HepG2 (cell line): ENCODE results near the gene ZKSCAN1. TPM values are rescaled to one million over a fixed set of nuclear protein-coding genes. Genes with fewer than 3 reads are reported as not detected.

Experiments used
- ADNP ChIP-seq: sonication (generic); formaldehyde crosslinking; IDR thresholded peaks from 2 replicates; pipeline ENCODE4 v1.4.0; 2020; ENCODE audit warnings: missing genetic modification reagents
- FOXA3 ChIP-seq: IDR thresholded peaks from 2 replicates; pipeline ENCODE4 v1.6.1; 2016; ENCODE audit warnings: missing genetic modification reagents, missing compliant biosample characterization
- NR2F2 ChIP-seq: IDR thresholded peaks from 2 replicates; pipeline ENCODE4 v1.6.1; 2012; ENCODE audit warnings: low read depth, inconsistent platforms, borderline replicate concordance
- POGZ ChIP-seq: sonication (generic); formaldehyde crosslinking; IDR thresholded peaks from 2 replicates; pipeline ENCODE4 v1.4.0; 2020; ENCODE audit warnings: mild to moderate bottlenecking, missing genetic modification reagents
- POLR2AphosphoS5 ChIP-seq: IDR thresholded peaks from 2 replicates; pipeline ENCODE4 v1.6.1; 2012; ENCODE audit warnings: low read depth, low read length
- POLR2G ChIP-seq: fragments of 200-400 bp; formaldehyde crosslinking; IDR thresholded peaks from 2 replicates; pipeline ENCODE4 v1.6.1; 2018; ENCODE audit warnings: mild to moderate bottlenecking, low read depth, low read length, moderate library complexity
- PPARG ChIP-seq: conservative IDR thresholded peaks from 2 replicates; pipeline ENCODE4 v1.6.1; 2016; ENCODE audit warnings: missing biosample characterization, missing genetic modification reagents
- RCOR2 ChIP-seq: IDR thresholded peaks from 2 replicates; pipeline ENCODE4 v1.6.1; 2016; ENCODE audit warnings: missing biosample characterization, missing genetic modification reagents
- SIX1 ChIP-seq: sonication (generic); formaldehyde crosslinking; IDR thresholded peaks from 2 replicates; pipeline ENCODE4 v1.4.0; 2020; ENCODE audit warnings: missing genetic modification reagents, borderline replicate concordance
- SRSF9 ChIP-seq: fragments of 200-400 bp; formaldehyde crosslinking; IDR thresholded peaks from 2 replicates; pipeline ENCODE4 v1.6.1; 2018; ENCODE audit warnings: borderline replicate concordance, mild to moderate bottlenecking, low read depth, low read length; ENCODE audit not compliant: insufficient read depth, poor library complexity, severe bottlenecking
- TBX2 ChIP-seq: sonication (generic); formaldehyde crosslinking; IDR thresholded peaks from 2 replicates; pipeline ENCODE4 v1.5.0; 2020; ENCODE audit warnings: missing genetic modification reagents, mild to moderate bottlenecking, borderline replicate concordance
- TCF7L2 ChIP-seq: IDR thresholded peaks from 2 replicates; pipeline ENCODE4 v1.6.1; 2011; ENCODE audit warnings: mild to moderate bottlenecking, low read depth, low read length, moderate library complexity
- THAP11 ChIP-seq: IDR thresholded peaks from 2 replicates; pipeline ENCODE4 v1.6.1; 2016; ENCODE audit warnings: missing biosample characterization, missing genetic modification reagents
- ZBTB38 ChIP-seq: sonication (generic); formaldehyde crosslinking; IDR thresholded peaks from 2 replicates; pipeline ENCODE4 v1.5.1; 2020; ENCODE audit warnings: mild to moderate bottlenecking, missing genetic modification reagents
- ZNF30 ChIP-seq: sonication (generic); formaldehyde crosslinking; IDR thresholded peaks from 2 replicates; pipeline ENCODE4 v1.5.0; 2020; ENCODE audit warnings: mild to moderate bottlenecking, missing genetic modification reagents
- ZNF441 ChIP-seq: sonication (generic); formaldehyde crosslinking; IDR thresholded peaks from 2 replicates; pipeline ENCODE4 v1.7.0; 2021; ENCODE audit warnings: missing genetic modification reagents, borderline replicate concordance
- polyA plus RNA-seq, 8 experiments: library from polyadenylated mRNA; depleted of rRNA in 3 of 8; stranded (reverse) in 7 of 8; unstranded in 1 of 8; fragments of >200 nt; fragmentation: Illumina TruSeq in 4 of 8; extraction: Trizol in 4 of 8; gene quantifications; 2 replicates each; pipeline versions ENCODE4 v1.2.1 to v1.2.3, GENCODE V29; 2011 to 2016; ENCODE audit warnings: low read depth in 4 of 8, missing spikeins in 1 of 8, mixed read lengths in 1 of 8; ENCODE audit not compliant: insufficient read depth in 1 of 8
- total RNA-seq, 5 experiments: library from RNA; depleted of rRNA; stranded (reverse); fragments of >200 nt; fragmentation: Illumina TruSeq; extraction: Trizol; gene quantifications; 2 replicates each; pipeline ENCODE4 v1.2.3, GENCODE V29; 2016; ENCODE audit warnings: low read depth in 1 of 5
- TF ChIP-seq, protein P1 (sequence below): IDR thresholded peaks from 2 replicates; pipeline ENCODE4 v1.6.1; 2012; ENCODE audit warnings: inconsistent platforms
- TF ChIP-seq, protein P2 (sequence below): sonication (generic); formaldehyde crosslinking; IDR thresholded peaks from 2 replicates; pipeline ENCODE4 v1.4.0; 2020; ENCODE audit warnings: missing genetic modification reagents
- TF ChIP-seq, protein P3 (sequence below): sonication (generic); formaldehyde crosslinking; IDR thresholded peaks from 2 replicates; pipeline ENCODE4 v1.8.0; 2022; ENCODE audit warnings: low read depth, missing genetic modification reagents

ZKSCAN1 gene
- total and polyA plus RNA-seq, 2 of the 13 experiments (the other 11 are each of a cell fraction or from before 2014, with no cell fraction given), result 46.4 to 60.6 TPM

DNA sequence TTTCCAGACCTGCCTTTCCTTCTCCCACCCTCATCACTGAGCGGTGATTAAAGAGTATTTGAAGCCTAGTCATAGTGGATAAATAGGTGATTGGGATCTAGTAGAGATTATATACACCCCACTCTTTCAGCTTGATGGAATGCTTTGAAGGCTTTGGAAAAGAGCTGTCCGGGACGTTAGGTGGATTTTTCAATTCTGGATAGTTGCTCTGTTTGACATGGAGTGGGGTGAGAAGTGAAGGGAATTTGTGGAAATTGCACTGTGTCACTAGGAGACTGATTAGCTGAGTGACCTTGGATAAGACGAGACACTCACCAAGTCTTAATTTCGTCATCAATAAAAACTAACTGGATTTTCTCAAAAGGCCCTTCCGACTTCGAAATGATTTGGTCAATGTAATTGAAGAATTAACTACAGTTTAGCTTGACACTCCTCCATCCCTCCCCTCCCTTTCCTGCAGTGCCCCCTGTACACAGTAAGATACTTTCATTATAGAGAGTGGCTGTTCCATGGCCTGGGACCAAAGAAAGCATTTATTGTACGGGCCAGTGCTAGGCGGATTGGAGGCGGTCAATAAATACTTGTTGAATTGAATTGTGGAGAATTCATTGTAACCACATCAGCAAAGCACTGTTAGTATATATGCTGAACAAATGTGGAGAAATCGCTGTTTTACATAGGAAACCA is 962 bp downstream of the ZKSCAN1 start (continued):
- TF ChIP-seq POGZ (CRISPR knock-in tag) (no peak), FOXA3 (CRISPR knock-in tag) (peak; percentile 32; the same call in 1 of the 2 replicates), ZNF441 (CRISPR knock-in tag) (0 out of 2 replicates have a peak, but pooled peaks have one; percentile 31), SRSF9 (no peak), ADNP (CRISPR knock-in tag) (no peak), POLR2G (peak; percentile 75), PPARG (CRISPR knock-in tag) (peak; percentile 86), TCF7L2 (no peak), SIX1 (CRISPR knock-in tag) (no peak), RCOR2 (CRISPR knock-in tag) (no peak), TBX2 (CRISPR knock-in tag) (0 out of 2 replicates have a peak, but pooled peaks have one; percentile 40), POLR2AphosphoS5 (peak; percentile 44; the same call in 1 of the 2 replicates), THAP11 (CRISPR knock-in tag) (0 out of 2 replicates have a peak, but pooled peaks have one; percentile 25), ZNF30 (CRISPR knock-in tag) (no peak), ZBTB38 (no peak), NR2F2 (0 out of 2 replicates have a peak, but pooled peaks have one; percentile 3)
- TF ChIP-seq, protein P1, sequence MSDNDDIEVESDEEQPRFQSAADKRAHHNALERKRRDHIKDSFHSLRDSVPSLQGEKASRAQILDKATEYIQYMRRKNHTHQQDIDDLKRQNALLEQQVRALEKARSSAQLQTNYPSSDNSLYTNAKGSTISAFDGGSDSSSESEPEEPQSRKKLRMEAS, result 0 out of 2 replicates have a peak, but pooled peaks have one; percentile 5
- TF ChIP-seq, protein P2, sequence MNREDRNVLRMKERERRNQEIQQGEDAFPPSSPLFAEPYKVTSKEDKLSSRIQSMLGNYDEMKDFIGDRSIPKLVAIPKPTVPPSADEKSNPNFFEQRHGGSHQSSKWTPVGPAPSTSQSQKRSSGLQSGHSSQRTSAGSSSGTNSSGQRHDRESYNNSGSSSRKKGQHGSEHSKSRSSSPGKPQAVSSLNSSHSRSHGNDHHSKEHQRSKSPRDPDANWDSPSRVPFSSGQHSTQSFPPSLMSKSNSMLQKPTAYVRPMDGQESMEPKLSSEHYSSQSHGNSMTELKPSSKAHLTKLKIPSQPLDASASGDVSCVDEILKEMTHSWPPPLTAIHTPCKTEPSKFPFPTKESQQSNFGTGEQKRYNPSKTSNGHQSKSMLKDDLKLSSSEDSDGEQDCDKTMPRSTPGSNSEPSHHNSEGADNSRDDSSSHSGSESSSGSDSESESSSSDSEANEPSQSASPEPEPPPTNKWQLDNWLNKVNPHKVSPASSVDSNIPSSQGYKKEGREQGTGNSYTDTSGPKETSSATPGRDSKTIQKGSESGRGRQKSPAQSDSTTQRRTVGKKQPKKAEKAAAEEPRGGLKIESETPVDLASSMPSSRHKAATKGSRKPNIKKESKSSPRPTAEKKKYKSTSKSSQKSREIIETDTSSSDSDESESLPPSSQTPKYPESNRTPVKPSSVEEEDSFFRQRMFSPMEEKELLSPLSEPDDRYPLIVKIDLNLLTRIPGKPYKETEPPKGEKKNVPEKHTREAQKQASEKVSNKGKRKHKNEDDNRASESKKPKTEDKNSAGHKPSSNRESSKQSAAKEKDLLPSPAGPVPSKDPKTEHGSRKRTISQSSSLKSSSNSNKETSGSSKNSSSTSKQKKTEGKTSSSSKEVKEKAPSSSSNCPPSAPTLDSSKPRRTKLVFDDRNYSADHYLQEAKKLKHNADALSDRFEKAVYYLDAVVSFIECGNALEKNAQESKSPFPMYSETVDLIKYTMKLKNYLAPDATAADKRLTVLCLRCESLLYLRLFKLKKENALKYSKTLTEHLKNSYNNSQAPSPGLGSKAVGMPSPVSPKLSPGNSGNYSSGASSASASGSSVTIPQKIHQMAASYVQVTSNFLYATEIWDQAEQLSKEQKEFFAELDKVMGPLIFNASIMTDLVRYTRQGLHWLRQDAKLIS, result peak; percentile 65
- TF ChIP-seq, protein P3, sequence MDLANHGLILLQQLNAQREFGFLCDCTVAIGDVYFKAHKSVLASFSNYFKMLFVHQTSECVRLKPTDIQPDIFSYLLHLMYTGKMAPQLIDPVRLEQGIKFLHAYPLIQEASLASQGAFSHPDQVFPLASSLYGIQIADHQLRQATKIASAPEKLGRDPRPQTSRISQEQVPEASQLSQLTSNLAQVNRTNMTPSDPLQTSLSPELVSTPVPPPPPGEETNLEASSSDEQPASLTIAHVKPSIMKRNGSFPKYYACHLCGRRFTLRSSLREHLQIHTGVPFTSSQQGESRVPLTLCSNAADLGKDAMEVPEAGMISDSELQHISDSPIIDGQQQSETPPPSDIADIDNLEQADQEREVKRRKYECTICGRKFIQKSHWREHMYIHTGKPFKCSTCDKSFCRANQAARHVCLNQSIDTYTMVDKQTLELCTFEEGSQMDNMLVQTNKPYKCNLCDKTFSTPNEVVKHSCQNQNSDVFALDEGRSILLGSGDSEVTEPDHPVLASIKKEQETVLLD, result no peak
